ENCODE measurements around the gene OTOA. TPM values are rescaled to one million over a fixed set of nuclear protein-coding genes. Genes with fewer than 3 reads are reported as not detected.

The OTOA gene
- polyA plus RNA-seq, 1 experiment = not detected

DNA sequence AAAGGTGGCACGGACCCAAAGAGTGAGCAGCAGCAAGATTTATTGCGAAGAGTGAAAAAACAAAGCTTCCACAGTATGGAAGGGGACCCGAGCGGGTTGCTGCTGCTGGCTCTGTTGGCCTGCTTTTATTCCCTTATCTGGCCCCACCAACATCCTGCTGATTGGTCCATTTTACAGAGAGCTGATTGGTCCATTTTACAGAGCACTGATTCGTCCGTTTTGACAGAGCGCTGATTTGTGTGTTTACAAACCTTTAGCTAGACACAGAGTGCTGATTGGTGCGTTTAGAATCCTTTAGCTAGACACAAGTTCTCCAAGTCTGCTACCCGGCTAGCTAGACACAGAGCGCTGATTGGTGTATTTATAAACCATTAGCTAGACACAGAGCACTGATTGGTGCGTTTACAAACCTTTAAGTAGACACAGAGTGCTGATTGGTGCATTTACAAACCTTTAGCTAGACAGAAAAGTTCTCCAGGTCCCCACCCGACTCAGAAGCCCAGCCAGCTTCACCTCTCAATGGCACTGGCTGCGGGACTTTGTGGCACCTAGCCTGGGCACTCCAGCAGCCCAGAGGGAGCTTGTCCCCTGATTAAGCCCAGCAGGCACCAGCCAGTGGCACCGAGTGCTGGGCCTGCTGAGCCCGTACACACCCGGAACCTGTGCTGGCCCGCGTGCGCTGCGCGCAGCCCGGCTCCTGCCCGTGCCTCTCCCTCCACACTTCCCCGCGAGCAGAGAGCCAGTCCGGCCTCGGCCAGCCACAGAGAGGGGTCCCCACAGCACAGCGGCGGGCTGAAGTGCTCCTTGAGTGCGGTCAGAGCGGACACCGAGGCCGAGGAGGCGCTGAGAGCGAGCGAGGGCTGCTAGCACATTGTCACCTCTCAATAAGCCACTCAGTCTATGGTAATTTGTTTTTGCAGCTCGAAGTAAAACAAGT, 26.5 kb upstream of the OTOA start:
- Histone ChIP-seq H3K4me3 (ENCODE audit: low read depth, low read length) (no peak overlapping the region), H3K27me3 (ENCODE audit: control insufficient read depth, insufficient read depth, low read length) (no peaks in the 10 kb centered on the region), H3K27ac (ENCODE audit: low read depth, low read length) (no peak overlapping the region), H3K9me3 (ENCODE audit: control insufficient read depth, insufficient read depth, low read length) (no peaks in the 10 kb centered on the region; the same call in none of the 2 replicates)
- CTCF ChIA-PET = interaction anchor here (1.4 kb wide), 1 partner anchor 20 kb away, joined by 8 read pairs; no protein-coding TSS in a partner anchor
- DNase-seq (ENCODE audit: low read depth, low spot score) = no peak
- POLR2A ChIA-PET = interaction anchor here (0.5 kb wide), 1 partner anchor 747 kb away, joined by 3 read pairs; no protein-coding TSS in a partner anchor
- TF ChIP-seq, protein P1, sequence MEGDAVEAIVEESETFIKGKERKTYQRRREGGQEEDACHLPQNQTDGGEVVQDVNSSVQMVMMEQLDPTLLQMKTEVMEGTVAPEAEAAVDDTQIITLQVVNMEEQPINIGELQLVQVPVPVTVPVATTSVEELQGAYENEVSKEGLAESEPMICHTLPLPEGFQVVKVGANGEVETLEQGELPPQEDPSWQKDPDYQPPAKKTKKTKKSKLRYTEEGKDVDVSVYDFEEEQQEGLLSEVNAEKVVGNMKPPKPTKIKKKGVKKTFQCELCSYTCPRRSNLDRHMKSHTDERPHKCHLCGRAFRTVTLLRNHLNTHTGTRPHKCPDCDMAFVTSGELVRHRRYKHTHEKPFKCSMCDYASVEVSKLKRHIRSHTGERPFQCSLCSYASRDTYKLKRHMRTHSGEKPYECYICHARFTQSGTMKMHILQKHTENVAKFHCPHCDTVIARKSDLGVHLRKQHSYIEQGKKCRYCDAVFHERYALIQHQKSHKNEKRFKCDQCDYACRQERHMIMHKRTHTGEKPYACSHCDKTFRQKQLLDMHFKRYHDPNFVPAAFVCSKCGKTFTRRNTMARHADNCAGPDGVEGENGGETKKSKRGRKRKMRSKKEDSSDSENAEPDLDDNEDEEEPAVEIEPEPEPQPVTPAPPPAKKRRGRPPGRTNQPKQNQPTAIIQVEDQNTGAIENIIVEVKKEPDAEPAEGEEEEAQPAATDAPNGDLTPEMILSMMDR (IDR thresholded peaks at IDR 0.05; ENCODE audit: low read depth, low read length) = no peak

- ChIA-PET CTCF (interaction anchor here (1.1 to 1.2 kb wide), 2 partner anchors 19 to 54 kb away, joined by 3 to 8 read pairs; no protein-coding TSS in a partner anchor), POLR2A (no interaction called here)
- TF ChIP-seq, protein P1 (IDR thresholded peaks at IDR 0.05; ENCODE audit: low read depth, low read length) = no peak
- Histone ChIP-seq H3K9me3 (ENCODE audit: control insufficient read depth, insufficient read depth, low read length) (no peaks in the 10 kb centered on the region; the same call in none of the 2 replicates), H3K4me3 (ENCODE audit: low read depth, low read length) (no peak overlapping the region), H3K27ac (ENCODE audit: low read depth, low read length) (no peak overlapping the region), H3K27me3 (ENCODE audit: control insufficient read depth, insufficient read depth, low read length) (no peaks in the 10 kb centered on the region)
- DNase-seq (ENCODE audit: low read depth, low spot score) = no peak
Observed at GRCh38 chr16:21638573-21638975, 25.2 kb upstream of the OTOA start.

GRCh38 chr16:21639493-21639892, 24.3 kb upstream of the OTOA start:
- Histone ChIP-seq H3K9me3 (ENCODE audit: control insufficient read depth, insufficient read depth, low read length) (no peaks in the 10 kb centered on the region; the same call in none of the 2 replicates), H3K27ac (ENCODE audit: low read depth, low read length) (no peak overlapping the region), H3K4me3 (ENCODE audit: low read depth, low read length) (no peak overlapping the region), H3K27me3 (ENCODE audit: control insufficient read depth, insufficient read depth, low read length) (no peaks in the 10 kb centered on the region)
- no peak for DNase-seq (ENCODE audit: low read depth, low spot score)
- TF ChIP-seq, protein P1 (IDR thresholded peaks at IDR 0.05; ENCODE audit: low read depth, low read length) = no peak
- CTCF ChIA-PET = interaction anchor here (0.5 to 2.5 kb wide), 11 partner anchors 12 to 99 kb away, joined by 3 to 12 read pairs (median 6); no protein-coding TSS in a partner anchor
- POLR2A ChIA-PET = no interaction called here

DNA sequence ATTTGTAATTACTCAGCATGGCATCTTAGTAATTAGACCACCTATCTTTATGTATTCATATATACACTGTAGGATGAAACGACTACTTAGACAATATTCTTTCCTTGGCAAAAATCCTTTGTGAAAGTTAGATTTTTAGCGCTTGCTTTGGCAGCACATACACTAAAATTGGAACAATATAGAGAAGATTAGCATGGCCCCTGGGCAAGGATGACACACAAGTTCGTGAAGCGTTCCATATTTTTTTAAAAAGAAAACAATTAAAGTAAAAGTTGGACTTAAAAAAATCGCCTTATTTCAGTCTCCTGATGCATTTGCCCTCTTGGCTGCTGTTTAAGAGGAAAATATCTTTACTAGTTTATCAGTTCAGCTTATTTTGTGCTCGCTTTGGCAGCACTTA, 21.9 kb upstream of the OTOA start:
- Histone ChIP-seq H3K4me3 (ENCODE audit: low read depth, low read length) (no peak overlapping the region), H3K27ac (ENCODE audit: low read depth, low read length) (no peak overlapping the region), H3K27me3 (ENCODE audit: control insufficient read depth, insufficient read depth, low read length) (no peaks in the 10 kb centered on the region), H3K9me3 (ENCODE audit: control insufficient read depth, insufficient read depth, low read length) (no peaks in the 10 kb centered on the region; the same call in 1 of the 2 replicates)
- ChIA-PET CTCF (interaction anchor here (0.5 to 8.9 kb wide), 12 partner anchors 8 to 88 kb away, joined by 3 to 121 read pairs (median 4); no protein-coding TSS in a partner anchor), POLR2A (no interaction called here)
- DNase-seq (ENCODE audit: low read depth, low spot score) = no peak
- TF ChIP-seq, protein P1 (IDR thresholded peaks at IDR 0.05; ENCODE audit: low read depth, low read length) = no peak

GRCh38 chr16:21642861-21643260, 20.9 kb upstream of the OTOA start:
- H3K4me3 ChIP-seq (ENCODE audit: low read depth, low read length) = no peak overlapping the region
- no peak overlapping the region for H3K27ac ChIP-seq (ENCODE audit: low read depth, low read length)
- TF ChIP-seq, protein P1 (IDR thresholded peaks at IDR 0.05; ENCODE audit: low read depth, low read length) = no peak
- no peak for DNase-seq (ENCODE audit: low read depth, low spot score)
- no peaks in the 10 kb centered on the region for H3K9me3 ChIP-seq (ENCODE audit: control insufficient read depth, insufficient read depth, low read length)
- POLR2A ChIA-PET = no interaction called here
- H3K27me3 ChIP-seq (ENCODE audit: control insufficient read depth, insufficient read depth, low read length) = no peaks in the 10 kb centered on the region
- CTCF ChIA-PET = interaction anchor here (0.6 to 8.9 kb wide), 6 partner anchors 12 to 65 kb away, joined by 3 to 121 read pairs (median 3); no protein-coding TSS in a partner anchor
